ENCODE measurements around the gene FCER1G. TPM values are rescaled to one million over a fixed set of nuclear protein-coding genes. Genes with fewer than 3 reads are reported as not detected.
A peak's percentile ranks its signal among the peaks of the same experiment; 100 is the strongest.

FCER1G gene
- total and polyA plus RNA-seq, 2 of the 4 experiments (the other 2 are of a cell fraction), result 0.44 TPM; not detected in 1

GRCh38 chr1:161226320-161226711 lies 11.2 kb downstream of the FCER1G start:
- peak overlapping the region; percentile 67; the same call in 1 of the 2 replicates for H2AK5ac ChIP-seq (ENCODE audit: low read depth, low read length)
- CTCF ChIA-PET, result interaction anchor here (0.5 to 3.2 kb wide), 14 partner anchors 9 to 159 kb away, joined by 3 to 21 read pairs (median 4); partner anchors contain the start of genes ADAMTS4 and NDUFS2
- H3K9ac ChIP-seq (ENCODE audit: low read depth, low read length), result peak overlapping the region; percentile 81
- DNase-seq (no peak), ATAC-seq (ENCODE audit: low read depth) (no peak)
- in situ Hi-C loops (cut with MboI; ENCODE audit: low sequenced_read_pairs) (loop anchor here (5.0 kb wide), 2 partner anchors 66 to 156 kb away; no protein-coding TSS in a partner anchor), dilution Hi-C loops (cut with HindIII; ENCODE audit: low sequenced_read_pairs, unreplicated experiment) (no loop called here), intact Hi-C loops (cut with micrococcal nuclease) (no loop called here)
- POLR2A ChIA-PET (ENCODE audit: unreplicated experiment), result interaction anchor here (0.5 kb wide), 1 partner anchor 132 kb away, joined by 6 read pairs; no protein-coding TSS in a partner anchor
- WGBS, 2 experiments (ENCODE audit: extremely low coverage in 2 of 2, insufficient read length in 1 of 2), result 10% methylated on average over 2 of the region's 15 CpGs; no CpG with 5 or more reads in 1 of the 2 experiments
- peaks cover 9% of the 10 kb centered on the region; the same call in 1 of the 2 replicates for H3K4me1 ChIP-seq (ENCODE audit: control insufficient read depth, insufficient read depth, low read length)
- peak overlapping the region; percentile 29 for H2BK5ac ChIP-seq (ENCODE audit: low read depth, low read length, poor library complexity, severe bottlenecking)
- peak overlapping the region; percentile 68 for H3K27ac ChIP-seq (ENCODE audit: insufficient read depth, low read length)
- H4K5ac ChIP-seq (ENCODE audit: low read depth, low read length), result peak overlapping the region; percentile 69
- H3K79me1 ChIP-seq (ENCODE audit: low read depth in 1 of 2, low read length in 2 of 2), result peaks cover 9 to 17% of the 10 kb centered on the region in 2 experiments; a peak in 3 of 4 replicates
- no peaks in the 10 kb centered on the region; the same call in 1 of the 2 replicates for H3K27me3 ChIP-seq (ENCODE audit: control insufficient read depth, insufficient read depth, low read length)
- H3K56ac ChIP-seq (ENCODE audit: extremely low read depth, insufficient read depth, low read length), result peak overlapping the region; percentile 89
- 0 out of 3 replicates have a peak overlapping the region, but pooled peaks have one; percentile 39 for H2BK15ac ChIP-seq (ENCODE audit: low read depth, low read length)
- peak overlapping the region; percentile 62 for H3K23ac ChIP-seq (ENCODE audit: low read depth, low read length)
- no TSS peak for BruUV-seq (replicated peaks)
- peak overlapping the region; percentile 81 for H3K4me2 ChIP-seq (ENCODE audit: low read depth, low read length)
- H3K18ac ChIP-seq (ENCODE audit: low read depth, low read length), result peak overlapping the region; percentile 16; the same call in 1 of the 2 replicates
- H2BK20ac ChIP-seq (ENCODE audit: low read depth, low read length), result no peak overlapping the region
- H3K9me3 ChIP-seq (ENCODE audit: control insufficient read depth, insufficient read depth, low read length), result no peaks in the 10 kb centered on the region
- no peaks in the 10 kb centered on the region for H4K20me1 ChIP-seq (ENCODE audit: insufficient read depth, low read length)
- H3K14ac ChIP-seq (replicated peaks; ENCODE audit: low read depth, low read length), result peak overlapping the region; percentile 89
- H2BK120ac ChIP-seq (ENCODE audit: low read depth, low read length), result peak overlapping the region; percentile 66
- H2AFZ ChIP-seq (replicated peaks; ENCODE audit: low read length, poor library complexity), result peak overlapping the region; percentile 98
- TF ChIP-seq SMC3 (IDR thresholded peaks at IDR 0.05; ENCODE audit: low read depth, low read length), result no peak
- no peak for TF ChIP-seq CEBPB (IDR thresholded peaks at IDR 0.05; ENCODE audit: low read depth, low read length)
- TF ChIP-seq MAZ (IDR thresholded peaks at IDR 0.05; ENCODE audit: borderline replicate concordance, low read depth, low read length), result no peak
- no peak for TF ChIP-seq POLR2A (IDR thresholded peaks at IDR 0.05; ENCODE audit: low read depth, low read length)
- TF ChIP-seq ELK1 (IDR thresholded peaks at IDR 0.05; ENCODE audit: borderline replicate concordance, low read depth, low read length), result no peak
- no peak for TF ChIP-seq CHD1 (IDR thresholded peaks at IDR 0.05; ENCODE audit: low read depth, low read length)
- TF ChIP-seq MAFK (IDR thresholded peaks at IDR 0.05; ENCODE audit: low read depth, low read length), result no peak
- no peak for TF ChIP-seq RCOR1 (IDR thresholded peaks at IDR 0.05; ENCODE audit: insufficient replicate concordance, low read length)
- no peak for TF ChIP-seq NFE2L2 (IDR thresholded peaks at IDR 0.05; ENCODE audit: low read depth, low read length)
- no peak for TF ChIP-seq USF2 (IDR thresholded peaks at IDR 0.05; ENCODE audit: low read depth, low read length)
- no peak for TF ChIP-seq RFX5 (IDR thresholded peaks at IDR 0.05; ENCODE audit: low read depth, low read length)
- TF ChIP-seq RAD21 (IDR thresholded peaks at IDR 0.05; ENCODE audit: low read length), result no peak
- TF ChIP-seq BHLHE40 (IDR thresholded peaks at IDR 0.05; ENCODE audit: low read depth, low read length), result no peak
- no peak for TF ChIP-seq FOS (IDR thresholded peaks at IDR 0.05; ENCODE audit: low read depth, low read length)
- TF ChIP-seq CTCF (conservative IDR thresholded peaks at IDR 0.05; ENCODE audit: low read depth, low read length), result no peak
- no peak for TF ChIP-seq MXI1 (IDR thresholded peaks at IDR 0.05; ENCODE audit: borderline replicate concordance, low read depth, low read length)
- peaks cover 8% of the 10 kb centered on the region; the same call in 1 of the 2 replicates for H3K9me1 ChIP-seq (ENCODE audit: insufficient read depth, low read length)
- peaks cover 19% of the 10 kb centered on the region for H3K36me3 ChIP-seq (ENCODE audit: control insufficient read depth, insufficient read depth, low read length)
- peak overlapping the region; percentile 92 for H4K91ac ChIP-seq (ENCODE audit: insufficient read depth, low read depth, low read length)
- peak overlapping the region; percentile 83 for H3K4ac ChIP-seq (ENCODE audit: low read depth, low read length)
- peak overlapping the region; percentile 97 for H2AK9ac ChIP-seq (replicated peaks; ENCODE audit: low read depth, low read length, poor library complexity)
- H4K8ac ChIP-seq (ENCODE audit: low read depth in 2 of 2, low read length in 2 of 2), result peak overlapping the region; percentile 96 to 97
- H3K4me3 ChIP-seq (ENCODE audit: insufficient read depth, low read depth, low read length), result peak overlapping the region; percentile 74

All from IMR-90 (cell line).